HCT116 (cell line): ENCODE results near the gene BSPRY. TPM values are rescaled to one million over a fixed set of nuclear protein-coding genes. Genes with fewer than 3 reads are reported as not detected.
A peak's percentile ranks its signal among the peaks of the same experiment; 100 is the strongest.

ENCODE experiments used
- ATAC-seq: fragments of 200-7000 bp; cut with Tn5 transposase; 2 replicates; pipeline ENCODE4 v1.9.1; 2020; ENCODE audit warnings: mild to moderate bottlenecking, moderate library complexity
- Bru-seq: library from RNA; stranded (reverse); fragments of 400-500 nt; gene quantifications from one replicate; lab custom pipeline; 2021; lab: Mats Ljungman, UMichigan
- BruChase-seq, 2 experiments: library from RNA; stranded (reverse); fragments of 400-500 nt; gene quantifications; one replicate each; lab custom pipeline; 2021; lab: Mats Ljungman, UMichigan
- BruUV-seq: library from RNA; stranded (reverse); fragments of 400-500 nt; replicated peaks from 2 replicates; lab custom pipeline; 2021; lab: Mats Ljungman, UMichigan
- CTCF ChIA-PET: fragments of 300-600 bp; sonication (Branson Sonifier 250); formaldehyde crosslinking; loops from one replicate; lab custom pipeline; 2021; ENCODE audit warnings: antibody characterized with exemption; lab: Charles Lee
- POLR2A ChIA-PET: fragments of 300-600, 350-600 bp; sonication (Branson Sonifier 250); formaldehyde crosslinking; loops from one replicate; lab custom pipeline; 2021; ENCODE audit warnings: antibody characterized with exemption; lab: Charles Lee
- RAD21 ChIA-PET, 2 experiments: fragments of 300-600 bp; sonication (Branson Sonifier 250); formaldehyde crosslinking; loops; one replicate each; lab custom pipeline; 2023; ENCODE audit warnings: low total read pairs in 2 of 2; ENCODE audit not compliant: uncharacterized antibody in 2 of 2, unreplicated experiment in 2 of 2, low non-redundant PET in 1 of 2; lab: Charles Lee
- DNase-seq: peaks from one replicate; pipeline ENCODE4 v3.0.0-alpha.2; 2010; ENCODE audit warnings: low read depth, low spot score
- H2AFZ ChIP-seq: fragments of 200-600 bp; shearing (Covaris generic), sonication (generic); 2 replicates; pipeline ENCODE4 v1.6.1; 2017; ENCODE audit warnings: low read depth, mixed run types, mixed read lengths, antibody characterized with exemption, low read length; ENCODE audit not compliant: poor library complexity, severe bottlenecking
- H3K27ac ChIP-seq: 2 replicates; pipeline ENCODE4 v1.5.1; 2012; ENCODE audit warnings: low read depth, low read length
- H3K27me3 ChIP-seq: fragments of 200-600 bp; sonication (generic); 2 replicates; pipeline ENCODE4 v1.6.1; 2016; ENCODE audit warnings: mixed run types, low read length, mixed read lengths; ENCODE audit not compliant: insufficient read depth
- H3K36me3 ChIP-seq, 2 experiments: fragments of 200-500 bp in 1 of 2; fragments of 200-600 bp in 1 of 2; sonication (Bioruptor generic) in 1 of 2; sonication (generic) in 1 of 2; 2 replicates each; pipeline versions ENCODE4 v1.5.1 to v1.6.1; 2014 to 2016; ENCODE audit warnings: low read length in 2 of 2, inconsistent platforms in 1 of 2, mixed read lengths in 1 of 2, mixed run types in 1 of 2; ENCODE audit not compliant: insufficient read depth in 2 of 2, control insufficient read depth in 1 of 2
- H3K4me1 ChIP-seq, 2 experiments: fragments of 200-600 bp in 1 of 2; sonication (generic) in 1 of 2; 2 replicates each; pipeline versions ENCODE4 v1.5.1 to v1.6.1; 2012 to 2017; ENCODE audit warnings: low read length in 2 of 2, inconsistent platforms in 1 of 2, mild to moderate bottlenecking in 1 of 2, mixed read lengths in 1 of 2, mixed run types in 1 of 2, moderate library complexity in 1 of 2; ENCODE audit not compliant: insufficient read depth in 2 of 2, control insufficient read depth in 1 of 2
- H3K4me2 ChIP-seq: fragments of 200-600 bp; sonication (generic); 2 replicates; pipeline ENCODE4 v1.6.1; 2017; ENCODE audit warnings: mixed run types, low read length, mixed read lengths
- H3K4me3 ChIP-seq, 2 experiments: fragments of 200-600 bp in 1 of 2; sonication (generic) in 1 of 2; replicated peaks in 1 of 2; 2 replicates each; pipeline ENCODE4 v1.5.1; 2011 to 2016; ENCODE audit warnings: low read length in 2 of 2, control low read depth in 1 of 2, low read depth in 1 of 2, mild to moderate bottlenecking in 1 of 2, mixed read lengths in 1 of 2, mixed run types in 1 of 2
- H3K79me2 ChIP-seq: fragments of 200-600 bp; sonication (generic); 2 replicates; pipeline ENCODE4 v1.6.1; 2017; ENCODE audit warnings: mild to moderate bottlenecking, mixed run types, low read length, moderate library complexity, mixed read lengths; ENCODE audit not compliant: insufficient read depth
- H3K9ac ChIP-seq: fragments of 200-600 bp; sonication (generic); 2 replicates; pipeline ENCODE4 v1.6.1; 2016; ENCODE audit warnings: low read length, mixed read lengths
- H3K9me2 ChIP-seq: fragments of 200-600 bp; sonication (generic), shearing (Covaris generic); 2 replicates; pipeline ENCODE4 v1.6.1; 2017; ENCODE audit warnings: mixed run types, mild to moderate bottlenecking, moderate library complexity; ENCODE audit not compliant: insufficient read depth
- H3K9me3 ChIP-seq, 2 experiments: fragments of 200-500 bp in 1 of 2; fragments of 200-600 bp in 1 of 2; sonication (Bioruptor generic) in 1 of 2; sonication (generic) in 1 of 2; 2 replicates each; pipeline ENCODE4 v1.6.1; 2014 to 2017; ENCODE audit warnings: low read length in 2 of 2, mixed read lengths in 2 of 2, inconsistent platforms in 1 of 2, low read depth in 1 of 2, mild to moderate bottlenecking in 1 of 2, mixed run types in 1 of 2, moderate library complexity in 1 of 2; ENCODE audit not compliant: control insufficient read depth in 1 of 2, insufficient read depth in 1 of 2
- H4K20me1 ChIP-seq: fragments of 200-600 bp; sonication (generic), shearing (Covaris generic); 2 replicates; pipeline ENCODE4 v1.6.1; 2017; ENCODE audit warnings: mixed run types, mild to moderate bottlenecking, moderate library complexity; ENCODE audit not compliant: insufficient read depth
- ATF3 ChIP-seq: IDR thresholded peaks from 2 replicates; pipeline ENCODE4 v1.6.1; 2012
- CBX3 ChIP-seq: IDR thresholded peaks from 2 replicates; pipeline ENCODE4 v1.6.1; 2012; ENCODE audit warnings: low read depth
- CEBPB ChIP-seq: IDR thresholded peaks from 2 replicates; pipeline ENCODE4 v1.6.1; 2012; ENCODE audit warnings: low read depth
- EZH2 ChIP-seq: fragments of 200-600 bp; sonication (generic); IDR thresholded peaks from 2 replicates; pipeline ENCODE4 v1.6.1; 2017; ENCODE audit warnings: antibody characterized with exemption, mixed run types
- FOSL1 ChIP-seq: IDR thresholded peaks from 2 replicates; pipeline ENCODE4 v1.6.1; 2012; ENCODE audit warnings: low read depth
- JUND ChIP-seq: IDR thresholded peaks from 2 replicates; pipeline ENCODE4 v1.6.1; 2012
- MAX ChIP-seq: IDR thresholded peaks from 2 replicates; pipeline ENCODE4 v1.6.1; 2012
- POLR2AphosphoS5 ChIP-seq: IDR thresholded peaks from 2 replicates; pipeline ENCODE4 v1.6.1; 2011; ENCODE audit warnings: mild to moderate bottlenecking, low read depth, low read length, moderate library complexity
- RAD21 ChIP-seq: IDR thresholded peaks from 2 replicates; pipeline ENCODE4 v1.6.1; 2012; ENCODE audit warnings: low read depth, mild to moderate bottlenecking
- REST ChIP-seq: IDR thresholded peaks from 2 replicates; pipeline ENCODE4 v1.6.1; 2012; ENCODE audit warnings: low read depth
- SIN3A ChIP-seq: IDR thresholded peaks from 2 replicates; pipeline ENCODE4 v1.6.1; 2012; ENCODE audit warnings: low read depth
- SP1 ChIP-seq: IDR thresholded peaks from 2 replicates; pipeline ENCODE4 v1.6.1; 2012; ENCODE audit warnings: low read depth
- SRF ChIP-seq: IDR thresholded peaks from 2 replicates; pipeline ENCODE4 v1.6.1; 2012; ENCODE audit warnings: low read depth
- TCF7L2 ChIP-seq: IDR thresholded peaks from 2 replicates; pipeline ENCODE4 v1.7.0; 2011; ENCODE audit warnings: borderline replicate concordance, inconsistent platforms; ENCODE audit not compliant: insufficient read depth, insufficient read length; ENCODE audit errors: extremely low read depth
- YY1 ChIP-seq: IDR thresholded peaks from 2 replicates; pipeline ENCODE4 v1.6.1; 2011; ENCODE audit warnings: low read length, low read depth, moderate library complexity, mild to moderate bottlenecking; ENCODE audit not compliant: insufficient replicate concordance; ENCODE audit errors: extremely low read depth
- ZFX ChIP-seq: fragments of 450-650 bp; IDR thresholded peaks from 2 replicates; pipeline ENCODE4 v1.6.1; 2017
- ZNF274 ChIP-seq: fragments of 200-500 bp; sonication (Bioruptor generic); IDR thresholded peaks from 2 replicates; pipeline ENCODE4 v1.6.1; 2014; ENCODE audit warnings: mild to moderate bottlenecking, low read depth, low read length, inconsistent platforms
- intact Hi-C: fragments of 100-400 bp; cut with micrococcal nuclease; formaldehyde crosslinking; loops from 2 replicates; pipeline ENCODE4 v1.10.0; 2022
- long read RNA-seq: library from polyadenylated mRNA; unstranded; transcript quantifications from one replicate; pipeline ENCODE4 v2.0.0, GENCODE V29; 2021; ENCODE audit not compliant: unreplicated experiment
- polyA plus RNA-seq: library from polyadenylated mRNA; unstranded; fragments of >200 nt; gene quantifications from 2 replicates; pipeline ENCODE4 v1.2.1, GENCODE V29; 2012; ENCODE audit warnings: missing spikeins
- total RNA-seq: library from RNA; stranded (reverse); gene quantifications from one replicate; pipeline ENCODE4 v1.2.1, GENCODE V29; 2021; ENCODE audit not compliant: unreplicated experiment
- TF ChIP-seq, protein P1 (sequence below), 3 experiments: fragments of 200-600 bp in 1 of 3; sonication (generic) in 1 of 3; IDR thresholded peaks in 2 of 3; conservative IDR thresholded peaks in 1 of 3; 2 replicates each; pipeline ENCODE4 v1.5.1; 2012 to 2017; ENCODE audit warnings: low read depth in 2 of 3, low read length in 2 of 3, antibody characterized with exemption in 1 of 3, borderline replicate concordance in 1 of 3, control low read depth in 1 of 3, mild to moderate bottlenecking in 1 of 3, mixed read lengths in 1 of 3, mixed run types in 1 of 3, moderate library complexity in 1 of 3; ENCODE audit not compliant: insufficient read depth in 1 of 3

The BSPRY gene
- total RNA-seq (22.7 TPM), Bru-seq, nascent RNA (percentile 70 among the genes with signal in this experiment), BruChase-seq, experiment 1, labeled RNA remaining after a 6-hour chase (percentile 66 among the genes with signal in this experiment), BruChase-seq, experiment 2, labeled RNA remaining after a 2-hour chase (percentile 72 among the genes with signal in this experiment)
- polyA plus RNA-seq: 31.3 and 36.6 TPM in 2 replicates
- long read RNA-seq, transcript BSPRY-201 (6 exons, 2,339 nt): major isoform, 91 of 120 reads
- long read RNA-seq, partial matches to known transcripts: 17 of 120 reads
- long read RNA-seq, other reads (novel, unspliced or antisense): 8 of 120 reads

DNA sequence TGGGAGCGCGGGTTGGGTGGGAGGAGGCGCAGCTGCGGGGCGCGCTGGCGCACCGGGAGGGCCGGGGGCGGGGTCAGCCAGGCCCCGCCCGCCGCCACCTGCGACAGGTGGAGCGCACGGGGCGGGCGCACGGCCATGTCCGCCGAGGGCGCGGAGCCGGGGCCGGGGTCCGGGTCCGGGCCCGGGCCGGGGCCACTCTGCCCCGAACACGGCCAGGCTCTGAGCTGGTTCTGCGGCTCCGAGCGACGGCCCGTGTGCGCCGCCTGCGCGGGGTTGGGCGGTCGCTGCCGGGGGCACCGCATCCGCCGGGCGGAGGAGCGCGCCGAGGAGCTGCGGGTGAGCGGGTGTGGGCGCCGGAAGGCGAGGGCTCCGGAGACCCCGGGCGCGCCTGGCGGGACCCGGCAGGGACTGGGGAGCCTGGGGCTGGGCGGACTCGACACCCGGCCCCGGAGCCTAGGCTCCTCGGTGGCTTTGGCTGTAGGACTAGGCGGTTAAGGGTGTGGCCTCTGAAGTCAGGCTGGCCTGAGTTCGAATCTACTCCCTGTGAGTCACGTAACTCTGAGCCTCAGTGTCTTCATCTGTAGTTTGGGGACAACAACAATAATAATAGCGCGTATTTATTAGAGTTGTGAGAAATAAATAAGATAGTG is at the start of gene BSPRY:
TSS of gene BSPRY (plus strand) at position 97 of the 650 bp plus-strand sequence. CDS start at position 136, 39 bp downstream.
- intact Hi-C loops: no loop called here
- Histone ChIP-seq H3K27me3 (no peaks in the 10 kb centered on the region), H3K9me3 (no peaks in the 10 kb centered on the region), H3K36me3 (no peaks in the 10 kb centered on the region), H3K4me2 (peak within 1 kb of the TSS; percentile 98), H3K9me2 (no peaks in the 10 kb centered on the region), H3K9ac (peak within 1 kb of the TSS; percentile 71), H3K4me3 (peak within 1 kb of the TSS; percentile 64 to 72), H3K27ac (peak within 1 kb of the TSS; percentile 52; the same call in 1 of the 2 replicates), H2AFZ (peak within 1 kb of the TSS; percentile 99), H4K20me1 (no peaks in the 10 kb centered on the region), H3K79me2 (peaks cover 22% of the 10 kb centered on the region), H3K4me1 (peaks cover 3 to 34% of the 10 kb centered on the region in 2 experiments; a peak in 3 of 4 replicates)
- CTCF ChIA-PET: no interaction called here
- RAD21 ChIA-PET: interaction anchor here in 1 of 2 experiments (0.5 to 0.6 kb wide), 2 partner anchors 27 to 749 kb away, joined by 3 to 6 read pairs; partner anchors contain the start of gene HDHD3
- peak; percentile 94 for ATAC-seq
- DNase-seq: peak; percentile 18
- no TSS peak for BruUV-seq
- POLR2A ChIA-PET: interaction anchor here (1.8 kb wide), 1 partner anchor 9 kb away, joined by 13 read pairs; the partner anchor contains the start of gene WDR31
- TF ChIP-seq TCF7L2 (no peak), ZFX (peak; percentile 31; the same call in 1 of the 2 replicates), REST (no peak), FOSL1 (peak; percentile 31), YY1 (peak; percentile 82), RAD21 (no peak), SRF (no peak), CBX3 (peak; percentile 63; the same call in 1 of the 2 replicates), ZNF274 (no peak), JUND (peak; percentile 33; the same call in 1 of the 2 replicates), CEBPB (no peak), MAX (peak; percentile 52; the same call in 1 of the 2 replicates), ATF3 (no peak), EZH2 (no peak), SP1 (no peak), POLR2AphosphoS5 (peak; percentile 82), SIN3A (no peak; the same call in 1 of the 2 replicates)
- TF ChIP-seq, protein P1, sequence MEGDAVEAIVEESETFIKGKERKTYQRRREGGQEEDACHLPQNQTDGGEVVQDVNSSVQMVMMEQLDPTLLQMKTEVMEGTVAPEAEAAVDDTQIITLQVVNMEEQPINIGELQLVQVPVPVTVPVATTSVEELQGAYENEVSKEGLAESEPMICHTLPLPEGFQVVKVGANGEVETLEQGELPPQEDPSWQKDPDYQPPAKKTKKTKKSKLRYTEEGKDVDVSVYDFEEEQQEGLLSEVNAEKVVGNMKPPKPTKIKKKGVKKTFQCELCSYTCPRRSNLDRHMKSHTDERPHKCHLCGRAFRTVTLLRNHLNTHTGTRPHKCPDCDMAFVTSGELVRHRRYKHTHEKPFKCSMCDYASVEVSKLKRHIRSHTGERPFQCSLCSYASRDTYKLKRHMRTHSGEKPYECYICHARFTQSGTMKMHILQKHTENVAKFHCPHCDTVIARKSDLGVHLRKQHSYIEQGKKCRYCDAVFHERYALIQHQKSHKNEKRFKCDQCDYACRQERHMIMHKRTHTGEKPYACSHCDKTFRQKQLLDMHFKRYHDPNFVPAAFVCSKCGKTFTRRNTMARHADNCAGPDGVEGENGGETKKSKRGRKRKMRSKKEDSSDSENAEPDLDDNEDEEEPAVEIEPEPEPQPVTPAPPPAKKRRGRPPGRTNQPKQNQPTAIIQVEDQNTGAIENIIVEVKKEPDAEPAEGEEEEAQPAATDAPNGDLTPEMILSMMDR (IDR thresholded peaks at IDR 0.05 in 2 of 3, conservative IDR thresholded peaks at IDR 0.05 in 1 of 3; ENCODE audit: borderline replicate concordance in 1 of 3, insufficient read depth in 1 of 3, low read depth in 2 of 3, low read length in 2 of 3): no peak
